Kasumi-1 (cell line): ENCODE data around the gene PCSK6.

Experiments used
- DNase-seq, 2 experiments: peaks; one replicate each; lab custom pipeline; 2025; lab: John Stamatoyannopoulos, UW

Gene PCSK6

GRCh38 chr15:101399431-101399830 is 90.1 kb downstream of the PCSK6 start:
- no peak for DNase-seq

- no peak for DNase-seq
Observed at GRCh38 chr15:101398247-101398646, 91.3 kb downstream of the PCSK6 start.

DNA sequence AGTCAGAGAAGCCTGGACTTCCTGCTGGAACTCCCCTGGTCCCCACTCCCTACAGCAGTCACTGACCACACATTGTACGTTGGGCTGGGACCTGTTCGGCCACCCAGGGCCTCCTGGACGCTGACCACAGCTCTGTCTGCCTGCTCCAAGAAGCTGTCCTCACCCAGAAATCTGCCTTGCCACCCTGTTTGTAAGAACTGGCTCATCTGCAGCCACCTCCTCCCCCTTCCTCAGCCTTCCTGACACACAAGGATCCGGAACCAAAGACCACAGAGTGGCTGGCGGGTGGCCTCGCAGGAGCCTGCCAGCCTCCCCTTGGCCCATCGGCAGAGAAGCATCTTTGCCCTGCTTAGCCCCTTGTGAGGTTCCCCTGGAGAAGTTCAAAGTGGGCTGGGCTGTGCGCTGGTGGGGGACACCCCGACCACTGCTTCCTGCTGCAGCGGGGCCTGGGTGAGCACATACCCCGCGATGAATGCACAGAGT is 91.9 kb downstream of the PCSK6 start:
- DNase-seq: peak; percentile 83 to 86

- no peak for DNase-seq
Observed at GRCh38 chr15:101396484-101397261, 92.8 kb downstream of the PCSK6 start.

DNA sequence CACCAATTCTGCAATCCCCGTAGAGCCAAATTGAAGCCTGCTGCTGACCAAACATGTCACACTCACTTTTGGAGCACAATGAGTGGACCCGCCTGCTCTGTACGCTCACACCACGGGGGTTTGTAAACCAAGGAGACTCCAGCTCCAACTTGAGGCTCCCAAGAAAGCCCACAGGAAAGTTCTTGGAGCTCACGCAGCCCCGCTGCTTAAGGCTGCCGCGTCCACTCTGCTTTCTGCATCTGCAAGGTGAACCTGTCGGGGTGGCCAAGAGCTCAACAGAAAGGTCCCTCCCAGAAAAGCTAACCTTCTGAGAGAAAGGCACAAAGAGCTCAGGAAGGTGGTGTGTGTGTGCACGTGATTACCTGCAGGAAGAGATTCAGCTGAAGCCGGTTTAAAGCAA is 94.9 kb downstream of the PCSK6 start:
- DNase-seq: no peak

GRCh38 chr15:101394056-101394630 is 95.4 kb downstream of the PCSK6 start:
- DNase-seq: no peak

GRCh38 chr15:101393172-101393571 is 96.3 kb downstream of the PCSK6 start:
- DNase-seq: no peak

GRCh38 chr15:101391981-101392640 is 97.4 kb downstream of the PCSK6 start:
- DNase-seq: no peak

DNA sequence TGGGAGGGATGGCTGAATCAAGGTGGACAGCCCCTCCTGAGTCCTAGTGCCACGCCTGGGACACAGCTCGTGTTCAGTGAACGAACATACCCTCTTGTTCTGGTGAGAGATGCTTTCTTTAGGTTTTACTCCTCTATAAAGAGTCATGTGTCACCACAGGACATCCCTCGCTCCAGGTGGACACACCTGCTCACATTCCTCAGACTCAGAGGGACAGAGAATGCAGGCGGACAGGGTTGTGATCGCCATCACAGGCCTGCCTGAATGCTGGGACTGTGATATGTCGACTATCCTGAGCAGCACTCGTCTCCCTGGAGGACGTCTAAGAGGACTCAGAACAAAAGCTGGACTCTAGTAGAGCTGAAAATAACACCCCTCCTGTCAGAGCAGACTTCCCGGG is 98.1 kb downstream of the PCSK6 start:
- DNase-seq: no peak

DNA sequence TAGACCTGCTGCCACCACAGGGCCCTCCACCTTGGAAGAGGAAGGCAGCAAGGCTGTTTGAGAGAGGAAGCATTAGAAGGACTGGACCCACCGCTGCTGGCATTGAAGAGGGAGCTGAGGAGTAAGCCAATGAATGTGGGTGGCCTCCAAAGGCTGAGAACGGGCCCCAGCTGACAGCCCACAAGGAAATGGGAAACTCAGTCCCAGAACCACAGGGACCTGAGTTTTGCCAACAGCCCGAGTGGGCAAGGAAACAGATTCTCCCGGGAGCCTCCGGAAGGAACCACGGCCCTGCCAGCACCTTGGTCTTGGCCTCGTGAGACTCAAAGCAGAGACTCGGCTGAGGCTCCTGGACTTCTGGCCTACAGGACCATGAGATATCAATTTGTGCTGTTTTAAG is 99.0 kb downstream of the PCSK6 start:
- no peak for DNase-seq

DNA sequence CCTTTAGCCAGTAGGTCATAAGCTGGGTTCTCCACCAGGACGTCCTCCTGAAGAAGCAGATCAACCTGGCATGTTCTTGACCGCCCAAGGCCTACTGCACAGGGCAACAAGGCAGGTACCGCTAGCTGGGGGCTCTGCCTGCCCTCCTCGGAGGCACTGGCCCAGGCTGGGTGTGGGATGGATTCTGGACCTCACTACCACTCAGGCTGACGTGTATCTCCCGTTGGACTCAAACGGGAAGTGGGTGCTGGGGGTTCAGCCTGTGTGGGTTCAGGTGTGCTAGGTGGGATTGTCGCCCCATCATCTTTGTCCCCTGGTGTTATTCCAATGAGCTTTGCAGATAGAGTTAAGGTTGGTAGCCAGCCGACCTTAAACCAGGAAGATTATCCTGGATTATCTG is 99.4 kb downstream of the PCSK6 start:
- no peak for DNase-seq

- no peak for DNase-seq
Observed at GRCh38 chr15:101389362-101389761, 100.1 kb downstream of the PCSK6 start.

GRCh38 chr15:101388046-101388445 is 101.5 kb downstream of the PCSK6 start:
- no peak for DNase-seq

GRCh38 chr15:101387574-101387973 is 101.9 kb downstream of the PCSK6 start:
- DNase-seq: no peak

GRCh38 chr15:101386967-101387366 is 102.5 kb downstream of the PCSK6 start:
- DNase-seq: no peak

DNA sequence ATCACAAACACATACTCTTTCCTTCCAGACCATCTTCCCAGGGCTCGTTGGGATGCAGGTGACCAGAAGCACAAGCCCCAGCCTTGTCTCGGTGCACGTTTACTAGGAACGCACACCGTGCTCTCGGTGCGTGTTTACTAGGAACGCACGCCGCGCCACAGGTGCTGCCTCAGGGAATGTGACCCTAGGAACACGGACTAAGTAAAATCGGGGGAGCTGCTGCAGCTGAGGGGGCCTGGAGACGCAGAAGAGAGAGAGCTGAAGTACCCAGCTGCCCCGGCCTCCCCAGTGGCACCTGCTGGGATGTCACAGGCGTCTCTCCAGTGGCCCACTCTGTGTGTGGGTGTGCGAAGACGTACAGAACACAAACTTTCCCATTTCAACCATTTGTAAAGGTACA is 103.5 kb downstream of the PCSK6 start:
- DNase-seq: no peak

GRCh38 chr15:101384276-101384675 is 105.2 kb downstream of the PCSK6 start:
- DNase-seq: no peak

DNA sequence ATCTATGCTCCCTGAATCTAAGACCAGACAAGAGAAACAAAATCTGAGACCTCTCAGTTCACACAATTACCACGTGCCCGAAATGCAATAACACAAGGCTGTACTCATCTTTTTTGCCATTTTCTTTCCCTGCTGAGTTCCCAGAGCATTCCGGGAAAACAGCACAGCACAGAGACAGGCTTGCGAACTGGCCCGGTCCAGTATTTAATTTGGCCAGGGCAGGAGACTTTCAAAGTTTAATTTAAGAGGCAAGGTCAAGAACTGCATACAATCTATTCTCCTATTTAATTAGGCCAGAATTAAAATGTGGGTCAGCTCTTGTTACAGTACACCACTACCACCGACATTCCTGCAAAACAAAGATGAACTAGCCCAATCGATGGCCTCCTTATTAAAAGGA is 107.0 kb downstream of the PCSK6 start:
- DNase-seq: no peak

DNA sequence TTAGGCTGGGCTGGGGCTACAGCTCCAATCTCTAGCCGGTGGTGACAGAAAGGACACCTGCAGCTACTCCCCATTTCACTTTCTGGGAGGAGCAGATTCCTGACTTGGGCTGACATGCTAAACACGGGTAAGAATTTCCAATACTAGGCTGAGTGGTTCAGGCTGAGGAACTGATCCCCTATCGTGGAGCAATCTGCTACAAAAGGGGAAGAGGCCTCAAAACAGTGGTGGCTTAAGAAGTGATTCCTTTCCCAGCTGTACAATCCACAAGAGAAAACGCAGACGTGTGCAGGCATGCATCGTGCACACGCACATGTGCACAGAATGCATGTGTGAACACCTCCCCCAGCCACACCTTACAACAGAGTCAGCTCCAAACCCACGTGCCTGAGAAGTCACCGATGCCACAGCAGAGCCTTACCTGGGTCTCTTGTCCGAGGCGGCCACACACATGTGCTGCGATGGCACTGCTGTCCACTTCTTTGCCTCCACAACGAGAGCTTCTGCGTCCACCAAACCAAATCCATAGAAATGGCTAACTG is 107.8 kb downstream of the PCSK6 start:
- peak in 1 of 2 experiments; percentile 6 for DNase-seq

- DNase-seq: no peak
Observed at GRCh38 chr15:101380146-101380545, 109.4 kb downstream of the PCSK6 start.

- no peak for DNase-seq
Observed at GRCh38 chr15:101379647-101380046, 109.9 kb downstream of the PCSK6 start.

DNA sequence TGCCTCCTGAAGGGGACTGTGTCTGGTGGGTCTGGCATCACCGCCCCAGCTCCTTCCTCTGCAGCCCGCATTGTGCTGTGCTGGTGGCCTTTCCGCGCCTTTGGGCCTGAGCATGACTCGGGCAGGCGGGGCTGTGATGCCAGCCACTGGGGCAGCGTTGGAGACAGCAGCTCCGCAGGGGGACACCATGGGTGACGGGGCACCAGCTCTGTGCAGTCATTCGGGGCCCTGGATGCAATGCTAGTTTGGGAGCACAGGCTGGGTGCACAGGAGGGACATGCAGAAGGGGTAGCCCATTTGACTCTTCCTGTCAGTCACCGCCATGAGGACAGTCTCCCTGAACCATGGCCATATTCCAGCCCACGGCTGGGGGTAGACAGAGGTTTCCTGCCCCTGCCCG is 110.6 kb downstream of the PCSK6 start:
- DNase-seq: no peak
